ENCODE data around the gene COQ8B.

DNA sequence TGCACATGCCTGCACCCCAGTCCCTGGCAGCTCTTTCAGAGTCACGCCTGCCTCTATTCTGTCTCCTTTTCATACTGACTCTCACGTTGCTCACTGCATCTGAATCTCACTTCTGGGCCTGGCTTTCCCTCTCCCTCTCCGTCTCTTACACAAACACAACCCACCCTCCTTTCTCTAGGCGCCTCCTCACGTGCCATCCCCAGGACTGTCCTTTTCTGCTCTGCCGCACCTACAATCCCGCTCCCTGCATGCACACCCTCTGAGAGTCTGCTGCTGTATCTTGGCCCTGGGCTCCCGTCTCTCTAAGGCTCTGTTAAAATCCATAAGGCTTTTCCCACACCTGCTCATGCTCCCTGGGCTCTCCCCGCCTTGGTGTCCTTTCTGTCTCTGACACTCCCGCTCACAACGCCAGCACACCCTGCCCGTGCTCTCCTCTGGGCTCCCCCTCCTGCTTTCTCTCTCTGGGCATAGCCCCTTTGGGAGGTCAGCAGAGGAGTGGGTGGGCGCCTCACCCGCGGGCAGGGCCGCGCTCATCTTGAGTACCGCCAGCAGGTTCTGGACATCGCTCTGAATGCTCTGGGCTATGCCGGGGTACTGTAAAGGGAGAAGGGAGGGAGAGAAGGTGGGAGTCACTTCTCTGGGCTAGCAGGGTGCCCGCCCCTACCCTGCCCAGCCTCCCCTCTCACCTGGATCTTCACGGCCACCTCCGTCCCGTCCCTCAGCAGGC lies 13.5 kb downstream of the COQ8B start:
- TF ChIP-seq, protein P1, sequence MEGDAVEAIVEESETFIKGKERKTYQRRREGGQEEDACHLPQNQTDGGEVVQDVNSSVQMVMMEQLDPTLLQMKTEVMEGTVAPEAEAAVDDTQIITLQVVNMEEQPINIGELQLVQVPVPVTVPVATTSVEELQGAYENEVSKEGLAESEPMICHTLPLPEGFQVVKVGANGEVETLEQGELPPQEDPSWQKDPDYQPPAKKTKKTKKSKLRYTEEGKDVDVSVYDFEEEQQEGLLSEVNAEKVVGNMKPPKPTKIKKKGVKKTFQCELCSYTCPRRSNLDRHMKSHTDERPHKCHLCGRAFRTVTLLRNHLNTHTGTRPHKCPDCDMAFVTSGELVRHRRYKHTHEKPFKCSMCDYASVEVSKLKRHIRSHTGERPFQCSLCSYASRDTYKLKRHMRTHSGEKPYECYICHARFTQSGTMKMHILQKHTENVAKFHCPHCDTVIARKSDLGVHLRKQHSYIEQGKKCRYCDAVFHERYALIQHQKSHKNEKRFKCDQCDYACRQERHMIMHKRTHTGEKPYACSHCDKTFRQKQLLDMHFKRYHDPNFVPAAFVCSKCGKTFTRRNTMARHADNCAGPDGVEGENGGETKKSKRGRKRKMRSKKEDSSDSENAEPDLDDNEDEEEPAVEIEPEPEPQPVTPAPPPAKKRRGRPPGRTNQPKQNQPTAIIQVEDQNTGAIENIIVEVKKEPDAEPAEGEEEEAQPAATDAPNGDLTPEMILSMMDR (IDR thresholded peaks at IDR 0.05), result no peak
- TF ChIP-seq EZH2phosphoT487 (IDR thresholded peaks at IDR 0.05), result no peak

Measured in neural progenitor cell (in vitro differentiated cells).